GM19239 (cell line): ENCODE results near the gene HDHD3.
"Not testable (repeated sequence)": the region's sequence is repeated elsewhere in the genome, so short reads cannot be mapped to it uniquely, and the experiment has no call there.

Source experiments
- DNase-seq: peaks from one replicate; pipeline ENCODE4 v3.0.0; 2011; ENCODE audit warnings: low spot score; ENCODE audit not compliant: insufficient read length
- FAIRE-seq: peaks from 2 replicates; lab custom pipeline; 2011; peaks lifted over from hg19 to GRCh38; lab: Jason Lieb, UNC

HDHD3 gene

GRCh38 chr9:113368348-113368981, 8.3 kb downstream of the HDHD3 start:
- FAIRE-seq, result no peak
- DNase-seq, result no peak

- DNase-seq, FAIRE-seq: not testable (repeated sequence)
These were observed 11.1 kb downstream of the HDHD3 start for GRCh38 chr9:113365652-113366051.

GRCh38 chr9:113364951-113365350, 11.8 kb downstream of the HDHD3 start:
- FAIRE-seq, result no peak

GRCh38 chr9:113363336-113363735, 13.4 kb downstream of the HDHD3 start:
- FAIRE-seq (no peak), DNase-seq (no peak)

More at GRCh38 chr9:113364951-113365350, 11.8 kb downstream of the HDHD3 start:
- no peak for DNase-seq

GRCh38 chr9:113361304-113362018, 15.3 kb downstream of the HDHD3 start:
- DNase-seq, result no peak
- no peak for FAIRE-seq

- DNase-seq, result no peak
- no peak for FAIRE-seq
These were observed 16.4 kb downstream of the HDHD3 start for GRCh38 chr9:113360242-113360842.

- FAIRE-seq (no peak), DNase-seq (no peak)
These were observed 17.4 kb downstream of the HDHD3 start for GRCh38 chr9:113359385-113359784.

- DNase-seq (no peak), FAIRE-seq (no peak)
These were observed 20.0 kb downstream of the HDHD3 start for GRCh38 chr9:113356686-113357292.

GRCh38 chr9:113355040-113355596, 21.7 kb downstream of the HDHD3 start:
- no peak for DNase-seq
- FAIRE-seq, result no peak

GRCh38 chr9:113352411-113352810, 24.4 kb downstream of the HDHD3 start:
- no peak for DNase-seq
- no peak for FAIRE-seq

- DNase-seq, result no peak
- no peak for FAIRE-seq
These were observed 24.8 kb downstream of the HDHD3 start for GRCh38 chr9:113352006-113352405.

- no peak for DNase-seq
- FAIRE-seq, result peak; percentile 31
These were observed 25.8 kb downstream of the HDHD3 start for GRCh38 chr9:113350937-113351336.

- FAIRE-seq, result peak; percentile 60
- DNase-seq, result no peak
These were observed 26.6 kb downstream of the HDHD3 start for GRCh38 chr9:113350107-113350661.

- DNase-seq, result peak; percentile 50
- no peak for FAIRE-seq
These were observed 27.2 kb downstream of the HDHD3 start, which contains the start of gene BSPRY for GRCh38 chr9:113349445-113350094. TSS of gene BSPRY (plus strand) at chr9:113349541. CDS start at chr9:113349580, 39 bp downstream.

- no peak for FAIRE-seq
- no peak for DNase-seq
These were observed 27.7 kb downstream of the HDHD3 start for GRCh38 chr9:113349066-113349444.

- DNase-seq (no peak), FAIRE-seq (no peak)
These were observed 28.3 kb downstream of the HDHD3 start for GRCh38 chr9:113348437-113348836.

- no peak for FAIRE-seq
- no peak for DNase-seq
These were observed 31.1 kb downstream of the HDHD3 start for GRCh38 chr9:113345671-113346070.

- DNase-seq, result no peak
- FAIRE-seq, result no peak
These were observed 31.6 kb downstream of the HDHD3 start for GRCh38 chr9:113345190-113345589.

GRCh38 chr9:113343732-113344231, 33.0 kb downstream of the HDHD3 start:
- no peak for DNase-seq

More at GRCh38 chr9:113343732-113344231, 33.0 kb downstream of the HDHD3 start:
- FAIRE-seq, result no peak
